HepG2 (cell line): Measurements from ENCODE around the gene NELFB. TPM values are rescaled to one million over a fixed set of nuclear protein-coding genes. Genes with fewer than 3 reads are reported as not detected.

Source experiments
- BORCS8-MEF2B ChIP-seq: sonication (generic); formaldehyde crosslinking; IDR thresholded peaks from 2 replicates; pipeline ENCODE4 v1.8.0; 2022; ENCODE audit warnings: mild to moderate bottlenecking, missing genetic modification reagents
- CBX1 ChIP-seq: IDR thresholded peaks from one replicate; pipeline ENCODE4 v1.6.1; 2016; ENCODE audit warnings: antibody characterized with exemption, low read depth
- CBX5 ChIP-seq: sonication (generic); formaldehyde crosslinking; IDR thresholded peaks from 2 replicates; pipeline ENCODE4 v1.4.0; 2020; ENCODE audit warnings: missing genetic modification reagents, borderline replicate concordance
- DZIP1 ChIP-seq: sonication (generic); formaldehyde crosslinking; IDR thresholded peaks from 2 replicates; pipeline ENCODE4 v1.5.0; 2020; ENCODE audit warnings: mild to moderate bottlenecking, missing genetic modification reagents
- HMGXB3 ChIP-seq: sonication (generic); formaldehyde crosslinking; IDR thresholded peaks from 2 replicates; pipeline ENCODE4 v1.4.0; 2020; ENCODE audit warnings: missing genetic modification reagents, borderline replicate concordance
- TERF1 ChIP-seq: sonication (generic); formaldehyde crosslinking; IDR thresholded peaks from 2 replicates; pipeline ENCODE4 v1.8.0; 2022; ENCODE audit warnings: mild to moderate bottlenecking, missing genetic modification reagents, moderate library complexity
- THAP9 ChIP-seq: sonication (generic); formaldehyde crosslinking; IDR thresholded peaks from 2 replicates; pipeline ENCODE4; 2020; ENCODE audit warnings: missing genetic modification reagents, mild to moderate bottlenecking, borderline replicate concordance
- ZNF275 ChIP-seq: sonication (generic); formaldehyde crosslinking; IDR thresholded peaks from 2 replicates; pipeline ENCODE4 v1.8.0; 2022; ENCODE audit warnings: missing genetic modification reagents, mild to moderate bottlenecking, inconsistent platforms, borderline replicate concordance
- ZNF3 ChIP-seq: IDR thresholded peaks from 2 replicates; pipeline ENCODE4 v1.7.0; 2017; ENCODE audit warnings: inconsistent platforms
- ZNF770 ChIP-seq: sonication (generic); formaldehyde crosslinking; IDR thresholded peaks from 2 replicates; pipeline ENCODE4 v1.5.0; 2020; ENCODE audit warnings: mild to moderate bottlenecking, missing genetic modification reagents
- ZNF800 ChIP-seq: sonication (generic); formaldehyde crosslinking; IDR thresholded peaks from 2 replicates; pipeline ENCODE4 v1.4.0; 2020; ENCODE audit warnings: missing genetic modification reagents
- polyA plus RNA-seq, 8 experiments: library from polyadenylated mRNA; depleted of rRNA in 3 of 8; stranded (reverse) in 7 of 8; unstranded in 1 of 8; fragments of >200 nt; fragmentation: Illumina TruSeq in 4 of 8; extraction: Trizol in 4 of 8; gene quantifications; 2 replicates each; pipeline versions ENCODE4 v1.2.1 to v1.2.3, GENCODE V29; 2011 to 2016; ENCODE audit warnings: low read depth in 4 of 8, missing spikeins in 1 of 8, mixed read lengths in 1 of 8; ENCODE audit not compliant: insufficient read depth in 1 of 8
- total RNA-seq, 5 experiments: library from RNA; depleted of rRNA; stranded (reverse); fragments of >200 nt; fragmentation: Illumina TruSeq; extraction: Trizol; gene quantifications; 2 replicates each; pipeline ENCODE4 v1.2.3, GENCODE V29; 2016; ENCODE audit warnings: low read depth in 1 of 5

Gene NELFB
- total and polyA plus RNA-seq, 2 of the 13 experiments (the other 11 are each of a cell fraction or from before 2014, with no cell fraction given): 26.5 to 45.8 TPM

GRCh38 chr9:137218754-137219271 is 36.3 kb upstream of the NELFB start (continued):
- TF ChIP-seq ZNF800 (CRISPR knock-in tag) (no peak), TERF1 (CRISPR knock-in tag) (0 out of 2 replicates have a peak, but pooled peaks have one; percentile 23), ZNF770 (no peak), ZNF3 (no peak), CBX5 (no peak), DZIP1 (CRISPR knock-in tag) (peak; percentile 80; the same call in 1 of the 2 replicates), ZNF275 (CRISPR knock-in tag) (no peak), HMGXB3 (CRISPR knock-in tag) (no peak), CBX1 (peak; percentile 50), BORCS8-MEF2B (CRISPR knock-in tag) (no peak; the same call in 1 of the 2 replicates), THAP9 (CRISPR knock-in tag) (peak; percentile 26; the same call in 1 of the 2 replicates)
